GM12865 (cell line): ENCODE data around the gene PIGK.
A peak's percentile ranks its signal among the peaks of the same experiment; 100 is the strongest.

Experiments
- DNase-seq: peaks from one replicate; pipeline ENCODE4 v3.0.0; 2010; ENCODE audit warnings: low read depth
- H3K4me3 ChIP-seq: 2 replicates; pipeline ENCODE4 v1.5.1; 2011; ENCODE audit warnings: mild to moderate bottlenecking, low read depth, low read length, control low read depth
- CTCF ChIP-seq: IDR thresholded peaks from 2 replicates; pipeline ENCODE4 v1.5.1; 2011; ENCODE audit warnings: low read length, control low read depth, low read depth, inconsistent platforms; ENCODE audit not compliant: insufficient read depth; ENCODE audit errors: missing control alignments

The PIGK gene

GRCh38 chr1:77143529-77144121, 75.6 kb downstream of the PIGK start:
- no peak overlapping the region for H3K4me3 ChIP-seq
- no peak for TF ChIP-seq CTCF
- DNase-seq, result no peak

- TF ChIP-seq CTCF, result no peak
- H3K4me3 ChIP-seq, result no peak overlapping the region
- DNase-seq, result no peak
Observed at GRCh38 chr1:77139389-77139788, 79.8 kb downstream of the PIGK start.

GRCh38 chr1:77134359-77134758, 84.9 kb downstream of the PIGK start:
- H3K4me3 ChIP-seq, result no peak overlapping the region
- TF ChIP-seq CTCF, result no peak
- no peak for DNase-seq

GRCh38 chr1:77133731-77134358, 85.4 kb downstream of the PIGK start:
- no peak for TF ChIP-seq CTCF
- H3K4me3 ChIP-seq, result no peak overlapping the region
- no peak for DNase-seq

GRCh38 chr1:77126307-77126706, 92.9 kb downstream of the PIGK start:
- peak; percentile 60 for DNase-seq

GRCh38 chr1:77121503-77121902, 97.7 kb downstream of the PIGK start:
- no peak for DNase-seq
- H3K4me3 ChIP-seq, result no peak overlapping the region
- no peak for TF ChIP-seq CTCF

More at GRCh38 chr1:77126307-77126706, 92.9 kb downstream of the PIGK start:
- peak; percentile 51 for TF ChIP-seq CTCF
- H3K4me3 ChIP-seq, result no peak overlapping the region

GRCh38 chr1:77120950-77121349, 98.3 kb downstream of the PIGK start:
- DNase-seq, result peak; percentile 3
- no peak overlapping the region for H3K4me3 ChIP-seq
- no peak for TF ChIP-seq CTCF
